WERI-Rb-1 (cell line): Measurements from ENCODE around the gene CFAP298.

ENCODE experiments used
- DNase-seq: peaks from one replicate; pipeline ENCODE4 v3.0.0-alpha.2; 2020
- H3K27ac ChIP-seq: fragments of 250-450 bp; sonication (Bioruptor Pico); 2 replicates; pipeline ENCODE4 v1.5.1; 2020; ENCODE audit warnings: mild to moderate bottlenecking, moderate library complexity
- H3K27me3 ChIP-seq: fragments of 250-450 bp; sonication (Bioruptor Pico); 2 replicates; pipeline ENCODE4 v1.5.1; 2021; ENCODE audit warnings: mild to moderate bottlenecking, low read depth, moderate library complexity; ENCODE audit not compliant: insufficient read depth, severe bottlenecking
- H3K36me3 ChIP-seq: fragments of 250-450 bp; sonication (Bioruptor Pico); 2 replicates; pipeline ENCODE4 v1.5.1; 2020; ENCODE audit warnings: mild to moderate bottlenecking, moderate library complexity
- H3K4me3 ChIP-seq: 2 replicates; pipeline ENCODE4 v1.5.1; 2011; ENCODE audit warnings: low read depth, mild to moderate bottlenecking, control low read depth, low read length
- H3K9me3 ChIP-seq: fragments of 250-450 bp; sonication (Bioruptor Pico); 2 replicates; pipeline ENCODE4 v1.5.1; 2021; ENCODE audit warnings: mild to moderate bottlenecking, moderate library complexity; ENCODE audit not compliant: severe bottlenecking
- CTCF ChIP-seq: IDR thresholded peaks from 2 replicates; pipeline ENCODE4 v1.5.1; 2011; ENCODE audit warnings: low read depth, mild to moderate bottlenecking, control low read depth, inconsistent platforms, low read length

CFAP298 gene

GRCh38 chr21:32593690-32594089, 18.5 kb downstream of the CFAP298 start:
- Histone ChIP-seq H3K27ac (no peak overlapping the region), H3K36me3 (peaks cover 2% of the 10 kb centered on the region), H3K4me3 (no peak overlapping the region), H3K27me3 (no peaks in the 10 kb centered on the region), H3K9me3 (no peaks in the 10 kb centered on the region)
- no peak for TF ChIP-seq CTCF
- DNase-seq: no peak

GRCh38 chr21:32592929-32593502, 19.2 kb downstream of the CFAP298 start:
- no peak for DNase-seq
- Histone ChIP-seq H3K27me3 (no peaks in the 10 kb centered on the region), H3K36me3 (no peaks in the 10 kb centered on the region; the same call in none of the 2 replicates), H3K27ac (no peak overlapping the region), H3K9me3 (no peaks in the 10 kb centered on the region), H3K4me3 (no peak overlapping the region)
- TF ChIP-seq CTCF: no peak

- no peaks in the 10 kb centered on the region for H3K9me3 ChIP-seq
- no peak for TF ChIP-seq CTCF
- no peak for DNase-seq
- H3K36me3 ChIP-seq: peaks cover 2% of the 10 kb centered on the region
- no peak overlapping the region for H3K27ac ChIP-seq
- no peaks in the 10 kb centered on the region for H3K27me3 ChIP-seq
- H3K4me3 ChIP-seq: no peak overlapping the region
These were observed 22.0 kb downstream of the CFAP298 start for GRCh38 chr21:32590130-32590529.

- Histone ChIP-seq H3K27ac (no peak overlapping the region), H3K36me3 (peaks cover 2% of the 10 kb centered on the region), H3K4me3 (no peak overlapping the region), H3K9me3 (no peaks in the 10 kb centered on the region), H3K27me3 (no peaks in the 10 kb centered on the region)
- no peak for DNase-seq
- no peak for TF ChIP-seq CTCF
These were observed 24.5 kb downstream of the CFAP298 start for GRCh38 chr21:32587651-32588050.

GRCh38 chr21:32587120-32587519, 25.1 kb downstream of the CFAP298 start:
- TF ChIP-seq CTCF: no peak
- DNase-seq: no peak
- H3K27me3 ChIP-seq: no peaks in the 10 kb centered on the region

GRCh38 chr21:32585970-32586369, 26.2 kb downstream of the CFAP298 start:
- no peak overlapping the region for H3K4me3 ChIP-seq
- peaks cover 2% of the 10 kb centered on the region for H3K36me3 ChIP-seq
- no peaks in the 10 kb centered on the region for H3K9me3 ChIP-seq
- no peaks in the 10 kb centered on the region for H3K27me3 ChIP-seq
- no peak for TF ChIP-seq CTCF
- no peak overlapping the region for H3K27ac ChIP-seq
- no peak for DNase-seq

More at GRCh38 chr21:32587120-32587519, 25.1 kb downstream of the CFAP298 start:
- H3K36me3 ChIP-seq: peaks cover 2% of the 10 kb centered on the region
- H3K27ac ChIP-seq: no peak overlapping the region
- no peak overlapping the region for H3K4me3 ChIP-seq
- H3K9me3 ChIP-seq: no peaks in the 10 kb centered on the region
